T-helper 17 cell (primary cell): ENCODE data around the gene CORO2B. TPM values are rescaled to one million over a fixed set of nuclear protein-coding genes. Genes with fewer than 3 reads are reported as not detected.
"Not testable (repeated sequence)": the region's sequence is repeated elsewhere in the genome, so short reads cannot be mapped to it uniquely, and the experiment has no call there.

Experiments used
- ATAC-seq: fragments of 150-1000 bp; cut with Tn5 transposase; 2 replicates; pipeline ENCODE4 v1.10.0; 2021; ENCODE audit warnings: mild to moderate bottlenecking, moderate library complexity
- DNase-seq, 3 donors: peaks; one replicate each; pipeline versions ENCODE4 v3.0.0 to v3.0.0-alpha.2; 2020 to 2021
- H3K9me3 ChIP-seq: one replicate; pipeline ENCODE4 v1.7.0; 2013; ENCODE audit warnings: low read length, mild to moderate bottlenecking; ENCODE audit not compliant: control insufficient read depth, poor library complexity, severe bottlenecking
- H3K27ac Mint-ChIP-seq: one replicate; pipeline ENCODE4 v1.8.0; 2022; ENCODE audit warnings: mild to moderate bottlenecking, moderate library complexity, mixed read lengths
- H3K27me3 Mint-ChIP-seq: one replicate; pipeline ENCODE4 v1.8.0; 2022; ENCODE audit warnings: mixed read lengths
- H3K36me3 Mint-ChIP-seq: one replicate; pipeline ENCODE4 v1.8.0; 2022; ENCODE audit warnings: low read depth, mixed read lengths
- H3K4me1 Mint-ChIP-seq: one replicate; pipeline ENCODE4 v1.8.0; 2022; ENCODE audit warnings: mild to moderate bottlenecking, mixed read lengths
- H3K4me3 Mint-ChIP-seq: one replicate; pipeline ENCODE4 v1.8.0; 2022; ENCODE audit warnings: mild to moderate bottlenecking, moderate library complexity, mixed read lengths
- total RNA-seq, 4 donors: library from RNA in 2 of 4; stranded (reverse) in 2 of 4; gene quantifications; one replicate each; pipeline ENCODE4 v1.2.3 and lab custom pipeline; 2022 to 2026

Gene CORO2B
- total RNA-seq, 2 donors from 2014 or later: not detected

DNA sequence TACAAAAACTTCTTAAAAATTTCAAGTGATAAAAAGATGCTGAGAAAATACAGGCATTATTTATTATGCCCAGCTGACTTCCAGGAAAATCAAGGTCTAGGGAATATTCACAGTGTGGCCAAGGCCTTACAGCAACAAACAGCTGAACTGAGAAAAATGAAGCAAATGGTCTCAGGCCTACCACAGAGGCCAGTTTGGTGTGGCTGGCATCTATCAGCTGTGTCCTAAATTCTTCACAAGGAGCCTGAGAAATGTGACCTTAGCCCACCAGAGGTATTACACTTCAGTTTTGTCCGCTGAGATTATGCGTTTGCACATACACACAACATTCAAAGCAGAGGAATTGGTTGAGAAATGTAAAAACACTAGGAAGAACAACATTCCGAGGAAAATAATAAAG, 164.5 kb downstream of the CORO2B start:
- ATAC-seq: no peak
- Mint-ChIP-seq H3K4me3 (no peak overlapping the region), H3K4me1 (no peaks in the 10 kb centered on the region)

DNA sequence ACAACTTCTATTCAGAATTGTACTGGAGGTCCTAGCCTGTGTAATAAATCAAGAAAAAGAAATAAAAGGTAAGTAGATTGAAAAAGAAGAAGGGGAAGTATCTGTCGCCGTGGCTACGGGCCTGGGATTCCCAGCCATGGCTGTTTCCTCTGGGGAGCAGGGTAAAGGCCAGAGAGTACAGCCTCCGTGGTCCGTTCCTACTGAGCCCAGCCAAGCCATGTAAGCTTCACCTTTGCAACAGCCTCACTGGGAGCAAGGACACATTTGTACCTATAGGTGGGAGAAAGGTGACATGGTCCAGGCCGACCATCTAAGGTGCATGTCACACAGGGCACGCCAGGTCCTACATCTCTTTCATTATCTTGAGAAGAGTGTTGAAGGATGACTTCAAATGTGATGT, 170.6 kb downstream of the CORO2B start:
- Mint-ChIP-seq H3K4me1 (no peaks in the 10 kb centered on the region), H3K36me3 (peaks cover 2% of the 10 kb centered on the region), H3K27me3 (no peaks in the 10 kb centered on the region), H3K27ac (no peak overlapping the region), H3K4me3 (no peak overlapping the region)
- no peaks in the 10 kb centered on the region for H3K9me3 ChIP-seq
- ATAC-seq (no peak), DNase-seq (no peak)

More for the DNA sequence above, 164.5 kb downstream of the CORO2B start:
- H3K27ac Mint-ChIP-seq: no peak overlapping the region
- peaks cover 13% of the 10 kb centered on the region for H3K27me3 Mint-ChIP-seq
- no peaks in the 10 kb centered on the region for H3K9me3 ChIP-seq
- DNase-seq: no peak
- H3K36me3 Mint-ChIP-seq: peaks cover 3% of the 10 kb centered on the region

- no peak overlapping the region for H3K4me3 Mint-ChIP-seq
- peaks cover 3% of the 10 kb centered on the region for H3K4me1 Mint-ChIP-seq
- no peak overlapping the region for H3K27ac Mint-ChIP-seq
- DNase-seq (no peak), ATAC-seq (no peak)
- H3K9me3 ChIP-seq: no peaks in the 10 kb centered on the region
- peaks cover 2% of the 10 kb centered on the region for H3K36me3 Mint-ChIP-seq
- H3K27me3 Mint-ChIP-seq: no peaks in the 10 kb centered on the region
Measured at GRCh38 chr15:68749793-68750192, 171.0 kb downstream of the CORO2B start.

- DNase-seq (no peak), ATAC-seq (no peak)
- H3K9me3 ChIP-seq: no peaks in the 10 kb centered on the region
- peaks cover 7% of the 10 kb centered on the region for H3K36me3 Mint-ChIP-seq
- peaks cover 5% of the 10 kb centered on the region for H3K4me1 Mint-ChIP-seq
- peaks cover 8% of the 10 kb centered on the region for H3K27me3 Mint-ChIP-seq
- no peak overlapping the region for H3K27ac Mint-ChIP-seq
- no peak overlapping the region for H3K4me3 Mint-ChIP-seq
Measured at GRCh38 chr15:68751622-68752021, 172.8 kb downstream of the CORO2B start.

DNA sequence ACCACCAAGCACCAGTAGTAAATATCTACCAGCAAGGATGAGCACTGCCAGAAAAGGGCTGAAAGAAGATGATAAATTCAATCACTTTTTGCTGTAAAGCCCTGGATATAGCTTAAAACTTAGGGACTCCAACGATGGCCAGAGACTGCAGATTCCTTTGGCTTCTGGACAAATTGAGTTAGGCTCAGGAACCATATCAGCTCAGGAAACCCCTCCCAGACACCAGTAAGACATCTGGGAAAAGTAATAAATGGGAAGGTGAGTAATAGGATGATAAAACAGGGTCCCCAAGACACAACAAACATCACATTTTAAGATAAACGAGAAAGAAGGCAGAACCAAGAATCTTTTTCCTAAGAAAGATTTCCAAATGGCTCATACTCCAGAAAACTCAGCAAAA, 176.9 kb downstream of the CORO2B start:
- no peak overlapping the region for H3K4me3 Mint-ChIP-seq
- no peak for DNase-seq

GRCh38 chr15:68759982-68760579, 181.3 kb downstream of the CORO2B start:
- not testable (repeated sequence) for H3K4me1 Mint-ChIP-seq, H3K4me3 Mint-ChIP-seq, ATAC-seq, DNase-seq, H3K27ac Mint-ChIP-seq, H3K9me3 ChIP-seq
- peaks cover 11% of the 10 kb centered on the region for H3K36me3 Mint-ChIP-seq
- peaks cover 51% of the 10 kb centered on the region for H3K27me3 Mint-ChIP-seq

More for the DNA sequence above, 176.9 kb downstream of the CORO2B start:
- no peak for ATAC-seq
- H3K27me3 Mint-ChIP-seq: peaks cover 25% of the 10 kb centered on the region
- H3K27ac Mint-ChIP-seq: no peak overlapping the region
- H3K9me3 ChIP-seq: no peaks in the 10 kb centered on the region
- H3K4me1 Mint-ChIP-seq: peaks cover 5% of the 10 kb centered on the region
- peaks cover 11% of the 10 kb centered on the region for H3K36me3 Mint-ChIP-seq

GRCh38 chr15:68763063-68763462, 184.3 kb downstream of the CORO2B start:
- ATAC-seq: no peak
- no peak overlapping the region for H3K27ac Mint-ChIP-seq
- no peak for DNase-seq
- H3K27me3 Mint-ChIP-seq: peaks cover 47% of the 10 kb centered on the region
- peaks cover 6% of the 10 kb centered on the region for H3K36me3 Mint-ChIP-seq
- no peaks in the 10 kb centered on the region for H3K9me3 ChIP-seq
- H3K4me3 Mint-ChIP-seq: no peak overlapping the region
- no peaks in the 10 kb centered on the region for H3K4me1 Mint-ChIP-seq

DNA sequence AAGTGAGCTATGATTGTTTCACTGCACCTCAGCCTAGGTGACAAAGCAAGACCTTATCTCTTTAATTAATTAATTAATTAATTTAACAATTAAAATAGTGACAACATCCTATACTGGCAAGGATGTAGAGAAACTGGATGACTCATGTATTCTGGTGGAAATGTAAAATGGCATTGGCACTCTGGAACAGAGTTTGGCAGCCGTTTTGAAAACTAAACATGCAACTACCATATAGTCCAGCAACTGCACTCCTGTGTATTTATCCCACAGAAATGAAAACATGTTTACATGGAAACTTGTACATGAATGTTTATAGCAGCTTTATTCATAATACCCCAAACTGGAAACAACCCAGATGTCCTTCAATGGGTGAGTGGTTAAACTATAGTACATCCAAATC, 185.3 kb downstream of the CORO2B start:
- Mint-ChIP-seq H3K27me3 (peaks cover 43% of the 10 kb centered on the region), H3K36me3 (peaks cover 6% of the 10 kb centered on the region), H3K27ac (no peak overlapping the region), H3K4me3 (no peak overlapping the region), H3K4me1 (no peaks in the 10 kb centered on the region)
- DNase-seq: no peak
- no peaks in the 10 kb centered on the region for H3K9me3 ChIP-seq
- ATAC-seq: no peak

- H3K36me3 Mint-ChIP-seq: no peaks in the 10 kb centered on the region
- DNase-seq (no peak), ATAC-seq (no peak)
- H3K4me1 Mint-ChIP-seq: peaks cover 3% of the 10 kb centered on the region
- H3K9me3 ChIP-seq: no peaks in the 10 kb centered on the region
- H3K4me3 Mint-ChIP-seq: no peak overlapping the region
- H3K27ac Mint-ChIP-seq: no peak overlapping the region
- peaks cover 37% of the 10 kb centered on the region for H3K27me3 Mint-ChIP-seq
Measured at GRCh38 chr15:68765602-68766368, 187.0 kb downstream of the CORO2B start.

- DNase-seq (no peak), ATAC-seq (no peak)
- no peaks in the 10 kb centered on the region for H3K36me3 Mint-ChIP-seq
- peaks cover 6% of the 10 kb centered on the region for H3K4me1 Mint-ChIP-seq
- no peak overlapping the region for H3K4me3 Mint-ChIP-seq
- H3K27ac Mint-ChIP-seq: no peak overlapping the region
- no peaks in the 10 kb centered on the region for H3K9me3 ChIP-seq
- peaks cover 28% of the 10 kb centered on the region for H3K27me3 Mint-ChIP-seq
Measured at GRCh38 chr15:68767833-68768232, 189.0 kb downstream of the CORO2B start.

- no peak overlapping the region for H3K27ac Mint-ChIP-seq
- DNase-seq (no peak), ATAC-seq (no peak)
- no peaks in the 10 kb centered on the region for H3K36me3 Mint-ChIP-seq
- peaks cover 6% of the 10 kb centered on the region for H3K4me1 Mint-ChIP-seq
- peaks cover 24% of the 10 kb centered on the region for H3K27me3 Mint-ChIP-seq
- H3K9me3 ChIP-seq: no peaks in the 10 kb centered on the region
- H3K4me3 Mint-ChIP-seq: no peak overlapping the region
Measured at GRCh38 chr15:68768321-68768720, 189.5 kb downstream of the CORO2B start.

GRCh38 chr15:68769702-68770101, 190.9 kb downstream of the CORO2B start:
- H3K9me3 ChIP-seq: no peaks in the 10 kb centered on the region
- no peak for ATAC-seq
- no peak overlapping the region for H3K4me3 Mint-ChIP-seq
- H3K36me3 Mint-ChIP-seq: no peaks in the 10 kb centered on the region
- no peak overlapping the region for H3K27ac Mint-ChIP-seq
- H3K27me3 Mint-ChIP-seq: peaks cover 14% of the 10 kb centered on the region
- no peak for DNase-seq
- peaks cover 6% of the 10 kb centered on the region for H3K4me1 Mint-ChIP-seq

GRCh38 chr15:68770216-68770615, 191.4 kb downstream of the CORO2B start:
- Mint-ChIP-seq H3K27ac (no peak overlapping the region), H3K36me3 (no peaks in the 10 kb centered on the region), H3K4me3 (no peak overlapping the region), H3K27me3 (peaks cover 10% of the 10 kb centered on the region), H3K4me1 (peaks cover 6% of the 10 kb centered on the region)
- DNase-seq (no peak), ATAC-seq (no peak)
- H3K9me3 ChIP-seq: no peaks in the 10 kb centered on the region

DNA sequence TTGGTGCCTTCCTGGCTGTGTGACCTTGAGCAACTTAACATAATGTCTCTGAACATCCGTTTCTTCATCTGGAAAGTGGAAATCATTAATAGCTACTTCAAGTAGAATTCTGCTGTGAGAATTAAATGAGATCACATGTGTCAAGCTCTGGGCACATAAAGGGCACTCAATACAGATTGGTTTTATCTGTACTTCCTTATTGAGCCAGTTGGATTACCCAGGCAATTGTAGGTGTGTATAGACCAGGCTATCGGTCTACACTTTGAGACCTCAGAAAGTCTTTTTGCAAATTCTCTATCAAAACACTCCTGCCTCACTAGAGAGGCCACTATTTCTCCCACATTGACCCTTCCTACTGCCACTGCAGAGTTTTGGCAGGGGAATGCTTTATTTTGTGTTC, 194.2 kb downstream of the CORO2B start:
- DNase-seq: no peak
- H3K4me3 Mint-ChIP-seq: no peak overlapping the region
- H3K27ac Mint-ChIP-seq: no peak overlapping the region
- no peak for ATAC-seq
- no peaks in the 10 kb centered on the region for H3K9me3 ChIP-seq
- H3K27me3 Mint-ChIP-seq: peaks cover 4% of the 10 kb centered on the region
- peaks cover 6% of the 10 kb centered on the region for H3K4me1 Mint-ChIP-seq
- H3K36me3 Mint-ChIP-seq: no peaks in the 10 kb centered on the region
